MM.1S (cell line): Measurements from ENCODE around the gene FGF14.

Source experiments
- EZH2 ChIP-seq: fragments of 300-600 bp; sonication (generic); optimal IDR thresholded peaks from 2 replicates; pipeline ENCODE3; 2017; ENCODE audit warnings: low read depth, mild to moderate bottlenecking, antibody characterized with exemption, low read length, mixed read lengths
- EZH2phosphoT487 ChIP-seq: fragments of 300-600 bp; sonication (generic); IDR thresholded peaks from 2 replicates; pipeline ENCODE4 v1.6.1; 2018; ENCODE audit warnings: antibody characterized with exemption, low read length
- TF ChIP-seq, protein P1 (sequence below): fragments of 300-600 bp; sonication (generic); IDR thresholded peaks from 2 replicates; pipeline ENCODE4 v1.5.1; 2016; ENCODE audit warnings: antibody characterized with exemption, low read length, mixed read lengths

DNA sequence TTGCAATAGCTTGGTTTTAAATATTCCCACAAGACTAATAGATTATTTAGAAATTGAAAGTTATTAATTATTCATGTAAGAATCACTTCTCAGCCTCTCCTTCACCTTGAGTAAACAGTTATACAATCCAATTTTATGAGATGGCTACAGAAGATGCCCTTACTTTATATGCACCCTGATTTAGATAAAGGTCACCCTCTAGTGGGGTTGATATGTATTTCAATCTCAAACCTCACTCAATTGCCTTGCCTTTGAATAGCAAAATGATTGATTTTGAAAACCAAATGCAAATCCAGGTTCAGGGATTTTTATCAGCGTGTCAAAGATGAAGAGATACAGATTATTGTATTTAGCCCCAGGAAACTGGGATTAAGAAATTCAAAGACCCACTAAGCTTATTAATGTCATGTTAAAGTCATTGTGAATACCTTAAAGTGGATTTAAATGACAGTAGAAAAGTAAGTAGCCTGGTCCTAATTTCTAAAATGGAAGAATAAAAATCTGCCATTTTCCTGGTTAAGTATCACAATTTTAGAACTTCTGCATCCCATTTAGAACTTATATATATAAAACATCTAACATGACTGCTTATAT, 644.3 kb downstream of the FGF14 start:
- TF ChIP-seq EZH2 = no peak
- TF ChIP-seq, protein P1, sequence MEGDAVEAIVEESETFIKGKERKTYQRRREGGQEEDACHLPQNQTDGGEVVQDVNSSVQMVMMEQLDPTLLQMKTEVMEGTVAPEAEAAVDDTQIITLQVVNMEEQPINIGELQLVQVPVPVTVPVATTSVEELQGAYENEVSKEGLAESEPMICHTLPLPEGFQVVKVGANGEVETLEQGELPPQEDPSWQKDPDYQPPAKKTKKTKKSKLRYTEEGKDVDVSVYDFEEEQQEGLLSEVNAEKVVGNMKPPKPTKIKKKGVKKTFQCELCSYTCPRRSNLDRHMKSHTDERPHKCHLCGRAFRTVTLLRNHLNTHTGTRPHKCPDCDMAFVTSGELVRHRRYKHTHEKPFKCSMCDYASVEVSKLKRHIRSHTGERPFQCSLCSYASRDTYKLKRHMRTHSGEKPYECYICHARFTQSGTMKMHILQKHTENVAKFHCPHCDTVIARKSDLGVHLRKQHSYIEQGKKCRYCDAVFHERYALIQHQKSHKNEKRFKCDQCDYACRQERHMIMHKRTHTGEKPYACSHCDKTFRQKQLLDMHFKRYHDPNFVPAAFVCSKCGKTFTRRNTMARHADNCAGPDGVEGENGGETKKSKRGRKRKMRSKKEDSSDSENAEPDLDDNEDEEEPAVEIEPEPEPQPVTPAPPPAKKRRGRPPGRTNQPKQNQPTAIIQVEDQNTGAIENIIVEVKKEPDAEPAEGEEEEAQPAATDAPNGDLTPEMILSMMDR = peak; percentile 51
- TF ChIP-seq EZH2phosphoT487 = no peak
